Ovary (tissue), 3 donors: ENCODE results near the gene JAM2.

Experiments
- POLR2A ChIP-seq: fragments of 450-650 bp; IDR thresholded peaks from one replicate; pipeline ENCODE4 v1.6.1; 2017; ENCODE audit warnings: antibody characterized with exemption, mild to moderate bottlenecking, moderate library complexity
- TF ChIP-seq, protein P1 (sequence below), 3 donors: fragments of 450-650 bp in 2 of 3; fragments of 200-600 bp in 1 of 3; IDR thresholded peaks; one replicate each; pipeline versions ENCODE4 v1.5.1 to v1.8.0; 2016 to 2022; ENCODE audit warnings: antibody characterized with exemption in 3 of 3, mild to moderate bottlenecking in 1 of 3
- donor health status: DM: no; HTN: no; CAD: no.

DNA sequence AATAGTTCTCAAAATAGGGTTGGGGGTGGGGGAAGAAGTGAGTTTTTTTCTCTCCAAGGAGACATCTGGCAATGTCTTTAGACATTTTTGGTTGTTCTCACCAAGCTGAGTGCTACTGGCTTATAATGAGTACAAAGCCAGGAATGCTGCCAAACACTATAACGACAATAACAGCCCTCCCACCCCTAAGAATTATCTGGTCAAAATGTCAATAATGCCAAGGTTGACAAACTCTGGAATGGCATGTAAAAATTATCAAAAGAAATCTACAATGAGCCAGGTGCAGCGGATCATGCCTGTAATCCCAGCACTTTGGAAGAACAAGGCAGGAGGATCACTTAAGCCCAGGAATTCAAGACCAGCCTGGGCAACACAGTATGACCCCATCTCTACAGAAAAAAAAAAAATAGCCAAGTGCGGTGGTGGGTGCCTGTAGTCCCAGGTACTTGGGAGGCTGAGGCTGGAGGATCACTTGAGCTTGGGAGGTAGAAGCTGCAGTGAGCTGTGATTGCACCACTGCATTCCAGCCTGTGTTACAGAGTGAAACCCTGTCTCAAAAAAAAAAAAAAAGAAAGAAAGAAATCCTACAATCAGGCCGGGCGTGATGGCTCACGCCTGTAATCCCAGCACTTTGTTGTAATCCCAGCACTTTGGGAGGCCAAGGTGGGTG is 93.2 kb downstream of the JAM2 start:
- TF ChIP-seq, protein P1, sequence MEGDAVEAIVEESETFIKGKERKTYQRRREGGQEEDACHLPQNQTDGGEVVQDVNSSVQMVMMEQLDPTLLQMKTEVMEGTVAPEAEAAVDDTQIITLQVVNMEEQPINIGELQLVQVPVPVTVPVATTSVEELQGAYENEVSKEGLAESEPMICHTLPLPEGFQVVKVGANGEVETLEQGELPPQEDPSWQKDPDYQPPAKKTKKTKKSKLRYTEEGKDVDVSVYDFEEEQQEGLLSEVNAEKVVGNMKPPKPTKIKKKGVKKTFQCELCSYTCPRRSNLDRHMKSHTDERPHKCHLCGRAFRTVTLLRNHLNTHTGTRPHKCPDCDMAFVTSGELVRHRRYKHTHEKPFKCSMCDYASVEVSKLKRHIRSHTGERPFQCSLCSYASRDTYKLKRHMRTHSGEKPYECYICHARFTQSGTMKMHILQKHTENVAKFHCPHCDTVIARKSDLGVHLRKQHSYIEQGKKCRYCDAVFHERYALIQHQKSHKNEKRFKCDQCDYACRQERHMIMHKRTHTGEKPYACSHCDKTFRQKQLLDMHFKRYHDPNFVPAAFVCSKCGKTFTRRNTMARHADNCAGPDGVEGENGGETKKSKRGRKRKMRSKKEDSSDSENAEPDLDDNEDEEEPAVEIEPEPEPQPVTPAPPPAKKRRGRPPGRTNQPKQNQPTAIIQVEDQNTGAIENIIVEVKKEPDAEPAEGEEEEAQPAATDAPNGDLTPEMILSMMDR (IDR thresholded peaks at IDR 0.05), result no peak
- no peak for TF ChIP-seq POLR2A
